ENCODE measurements around the gene REN.
A peak's percentile ranks its signal among the peaks of the same experiment; 100 is the strongest.

Gene REN

GRCh38 chr1:204169858-204170257 lies 3.7 kb upstream of the REN start:
- Histone ChIP-seq H3K4me3 (ENCODE audit: low read length) (no peak overlapping the region), H3K9ac (ENCODE audit: low read length) (no peak overlapping the region), H3K36me3 (ENCODE audit: control insufficient read depth, low read depth, low read length) (no peaks in the 10 kb centered on the region), H3K27ac (ENCODE audit: low read length) (no peak overlapping the region), H3K4me1 (ENCODE audit: control insufficient read depth, low read depth, low read length) (no peaks in the 10 kb centered on the region), H3K27me3 (ENCODE audit: control insufficient read depth, insufficient read depth, low read length) (no peaks in the 10 kb centered on the region), H3K9me3 (ENCODE audit: control insufficient read depth, low read depth, low read length) (peaks cover 15% of the 10 kb centered on the region)

GRCh38 chr1:204167730-204168129 lies 1.6 kb upstream of the REN start:
- Histone ChIP-seq H3K27ac (ENCODE audit: low read length) (no peak overlapping the region), H3K9ac (ENCODE audit: low read length) (no peak overlapping the region), H3K4me1 (ENCODE audit: control insufficient read depth, low read depth, low read length) (no peaks in the 10 kb centered on the region), H3K36me3 (ENCODE audit: control insufficient read depth, low read depth, low read length) (no peaks in the 10 kb centered on the region), H3K9me3 (ENCODE audit: control insufficient read depth, low read depth, low read length) (peaks cover 15% of the 10 kb centered on the region), H3K27me3 (ENCODE audit: control insufficient read depth, insufficient read depth, low read length) (no peaks in the 10 kb centered on the region), H3K4me3 (ENCODE audit: low read length) (no peak overlapping the region)

GRCh38 chr1:204162494-204163074 lies 3.6 kb downstream of the REN start:
- H3K27me3 ChIP-seq (ENCODE audit: control insufficient read depth, insufficient read depth, low read length) = no peaks in the 10 kb centered on the region
- no peaks in the 10 kb centered on the region for H3K36me3 ChIP-seq (ENCODE audit: control insufficient read depth, low read depth, low read length)
- H3K9ac ChIP-seq (ENCODE audit: low read length) = no peak overlapping the region
- no peaks in the 10 kb centered on the region for H3K9me3 ChIP-seq (ENCODE audit: control insufficient read depth, low read depth, low read length)
- H3K4me3 ChIP-seq (ENCODE audit: low read length) = no peak overlapping the region
- no peak overlapping the region for H3K27ac ChIP-seq (ENCODE audit: low read length)
- no peaks in the 10 kb centered on the region for H3K4me1 ChIP-seq (ENCODE audit: control insufficient read depth, low read depth, low read length)

- Histone ChIP-seq H3K27me3 (ENCODE audit: control insufficient read depth, insufficient read depth, low read length) (no peaks in the 10 kb centered on the region), H3K4me3 (ENCODE audit: low read length) (no peak overlapping the region), H3K27ac (ENCODE audit: low read length) (no peak overlapping the region), H3K36me3 (ENCODE audit: control insufficient read depth, low read depth, low read length) (no peaks in the 10 kb centered on the region), H3K4me1 (ENCODE audit: control insufficient read depth, low read depth, low read length) (no peaks in the 10 kb centered on the region), H3K9me3 (ENCODE audit: control insufficient read depth, low read depth, low read length) (no peaks in the 10 kb centered on the region), H3K9ac (ENCODE audit: low read length) (no peak overlapping the region)
Measured at GRCh38 chr1:204161609-204162493, 4.3 kb downstream of the REN start.

GRCh38 chr1:204157962-204158361 lies 8.2 kb downstream of the REN start:
- no peaks in the 10 kb centered on the region for H3K4me1 ChIP-seq (ENCODE audit: control insufficient read depth, low read depth, low read length)
- H3K9me3 ChIP-seq (ENCODE audit: control insufficient read depth, low read depth, low read length) = no peaks in the 10 kb centered on the region
- H3K36me3 ChIP-seq (ENCODE audit: control insufficient read depth, low read depth, low read length) = no peaks in the 10 kb centered on the region
- no peak overlapping the region for H3K4me3 ChIP-seq (ENCODE audit: low read length)
- no peak overlapping the region for H3K9ac ChIP-seq (ENCODE audit: low read length)
- no peak overlapping the region for H3K27ac ChIP-seq (ENCODE audit: low read length)
- peaks cover 1% of the 10 kb centered on the region for H3K27me3 ChIP-seq (ENCODE audit: control insufficient read depth, insufficient read depth, low read length)

GRCh38 chr1:204155881-204156280 lies 10.3 kb downstream of the REN start:
- Histone ChIP-seq H3K27me3 (ENCODE audit: control insufficient read depth, insufficient read depth, low read length) (peaks cover 17% of the 10 kb centered on the region), H3K4me3 (ENCODE audit: low read length) (no peak overlapping the region), H3K27ac (ENCODE audit: low read length) (no peak overlapping the region), H3K9ac (ENCODE audit: low read length) (no peak overlapping the region), H3K9me3 (ENCODE audit: control insufficient read depth, low read depth, low read length) (no peaks in the 10 kb centered on the region), H3K36me3 (ENCODE audit: control insufficient read depth, low read depth, low read length) (no peaks in the 10 kb centered on the region), H3K4me1 (ENCODE audit: control insufficient read depth, low read depth, low read length) (no peaks in the 10 kb centered on the region)

- H3K9ac ChIP-seq (ENCODE audit: low read length) = no peak overlapping the region
- H3K27ac ChIP-seq (ENCODE audit: low read length) = no peak overlapping the region
- H3K27me3 ChIP-seq (ENCODE audit: control insufficient read depth, insufficient read depth, low read length) = peaks cover 18% of the 10 kb centered on the region
- no peaks in the 10 kb centered on the region for H3K36me3 ChIP-seq (ENCODE audit: control insufficient read depth, low read depth, low read length)
- no peak overlapping the region for H3K4me3 ChIP-seq (ENCODE audit: low read length)
- H3K9me3 ChIP-seq (ENCODE audit: control insufficient read depth, low read depth, low read length) = no peaks in the 10 kb centered on the region
- no peaks in the 10 kb centered on the region for H3K4me1 ChIP-seq (ENCODE audit: control insufficient read depth, low read depth, low read length)
Measured at GRCh38 chr1:204154568-204155255, 11.4 kb downstream of the REN start.

GRCh38 chr1:204153667-204154066 lies 12.5 kb downstream of the REN start:
- Histone ChIP-seq H3K36me3 (ENCODE audit: control insufficient read depth, low read depth, low read length) (no peaks in the 10 kb centered on the region), H3K9ac (ENCODE audit: low read length) (no peak overlapping the region), H3K9me3 (ENCODE audit: control insufficient read depth, low read depth, low read length) (no peaks in the 10 kb centered on the region), H3K27ac (ENCODE audit: low read length) (no peak overlapping the region), H3K4me3 (ENCODE audit: low read length) (no peak overlapping the region), H3K27me3 (ENCODE audit: control insufficient read depth, insufficient read depth, low read length) (peaks cover 18% of the 10 kb centered on the region), H3K4me1 (ENCODE audit: control insufficient read depth, low read depth, low read length) (peaks cover 2% of the 10 kb centered on the region)

- Histone ChIP-seq H3K4me3 (ENCODE audit: low read length) (peak overlapping the region; percentile 54), H3K9ac (ENCODE audit: low read length) (peak overlapping the region; percentile 12), H3K27ac (ENCODE audit: low read length) (no peak overlapping the region), H3K27me3 (ENCODE audit: control insufficient read depth, insufficient read depth, low read length) (peaks cover 18% of the 10 kb centered on the region), H3K36me3 (ENCODE audit: control insufficient read depth, low read depth, low read length) (no peaks in the 10 kb centered on the region), H3K9me3 (ENCODE audit: control insufficient read depth, low read depth, low read length) (no peaks in the 10 kb centered on the region), H3K4me1 (ENCODE audit: control insufficient read depth, low read depth, low read length) (peaks cover 14% of the 10 kb centered on the region)
Measured at GRCh38 chr1:204152310-204153044, 13.7 kb downstream of the REN start.

- peak within 1 kb of the TSS; percentile 30 for H3K9ac ChIP-seq (ENCODE audit: low read length)
- no peaks in the 10 kb centered on the region for H3K9me3 ChIP-seq (ENCODE audit: control insufficient read depth, low read depth, low read length)
- H3K4me1 ChIP-seq (ENCODE audit: control insufficient read depth, low read depth, low read length) = peaks cover 21% of the 10 kb centered on the region
- peaks cover 18% of the 10 kb centered on the region for H3K27me3 ChIP-seq (ENCODE audit: control insufficient read depth, insufficient read depth, low read length)
- H3K27ac ChIP-seq (ENCODE audit: low read length) = no peak within 1 kb of the TSS
- no peaks in the 10 kb centered on the region for H3K36me3 ChIP-seq (ENCODE audit: control insufficient read depth, low read depth, low read length)
- H3K4me3 ChIP-seq (ENCODE audit: low read length) = peak within 1 kb of the TSS; percentile 66
Measured at GRCh38 chr1:204151552-204152309, 14.4 kb downstream of the REN start, which contains the start of gene ETNK2. ETNK2 (minus strand) TSS chr1:204152044; CDS start chr1:204151852, 192 bp downstream.
